ENCODE measurements around the gene KRT6B.
"Not testable (repeated sequence)": the region's sequence is repeated elsewhere in the genome, so short reads cannot be mapped to it uniquely, and the experiment has no call there.

KRT6B gene

DNA sequence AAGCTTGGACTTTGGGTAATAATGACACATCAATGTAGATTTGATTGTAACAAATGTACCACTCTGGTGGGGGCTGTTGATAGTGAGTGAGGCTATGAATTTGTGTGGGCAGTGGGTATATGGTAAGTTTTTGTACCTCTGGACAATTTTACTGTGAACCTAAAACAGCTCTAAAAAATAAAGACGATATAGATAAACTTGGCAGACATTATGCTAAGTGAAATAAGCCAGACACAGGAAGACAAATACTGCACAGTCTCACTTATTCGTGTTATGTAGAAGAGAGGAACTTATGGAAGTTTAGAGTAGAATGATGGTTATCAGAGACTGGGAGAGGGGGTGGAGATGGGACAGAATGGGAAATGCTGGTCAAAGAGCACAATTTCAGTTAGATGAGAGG lies 13.0 kb upstream of the KRT6B start:
- no peak for FAIRE-seq

DNA sequence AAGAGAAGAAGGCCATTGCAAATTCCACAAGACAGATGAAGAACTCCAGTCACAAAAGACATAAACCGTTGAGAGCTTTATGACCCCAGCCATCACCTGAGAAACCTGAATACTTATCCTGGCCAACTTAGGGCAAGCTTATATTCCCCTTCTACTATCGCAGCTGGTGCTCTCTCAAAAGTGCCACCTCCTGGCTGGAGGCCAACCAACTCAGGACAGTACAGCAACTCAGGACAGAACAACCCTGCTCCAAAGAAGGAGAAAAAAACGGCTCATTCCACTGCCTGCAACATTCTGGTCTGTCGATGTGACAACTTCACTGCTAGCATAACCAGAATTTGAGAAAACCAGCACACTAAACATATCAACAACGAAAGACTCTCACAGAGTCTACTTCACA lies 9.7 kb upstream of the KRT6B start:
- FAIRE-seq, result no peak

DNA sequence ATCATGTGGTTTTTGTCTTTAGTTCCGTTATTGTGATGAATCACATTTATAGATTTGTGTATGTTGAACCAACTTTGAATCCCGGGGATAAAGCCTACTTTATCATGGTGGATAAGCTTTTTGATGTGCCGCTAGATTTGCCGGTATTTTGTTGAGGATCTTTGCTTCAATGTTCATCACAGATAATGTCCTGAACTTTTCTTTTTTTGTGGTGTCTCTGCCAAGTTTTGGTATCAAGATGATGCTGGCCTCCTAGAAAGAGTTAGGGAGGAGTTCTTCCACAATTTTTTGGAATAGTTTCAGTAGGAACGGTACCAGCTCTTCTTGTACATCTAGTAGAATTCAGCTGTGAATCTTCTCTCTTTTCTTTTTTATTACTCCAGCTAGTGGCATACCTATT lies 6.9 kb upstream of the KRT6B start:
- no peak for FAIRE-seq

DNA sequence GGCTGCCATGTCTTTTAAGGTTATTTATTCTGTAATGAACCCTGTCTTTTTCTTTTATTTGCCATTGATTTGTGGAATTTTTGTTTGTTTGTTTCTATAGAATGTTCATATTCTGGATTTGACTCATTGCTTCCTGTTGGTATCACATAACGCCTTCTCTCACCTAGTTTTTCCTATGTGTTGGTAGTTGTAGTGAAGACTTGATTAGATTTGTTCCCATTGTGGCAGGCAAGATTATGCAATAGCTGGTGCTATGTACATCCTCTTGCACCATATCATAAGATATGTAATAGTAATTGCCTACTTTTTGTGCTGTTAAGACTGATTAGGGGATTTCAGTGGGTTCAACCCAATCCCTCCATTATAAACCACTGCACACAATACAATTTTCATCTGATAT lies 3.9 kb upstream of the KRT6B start:
- FAIRE-seq, result no peak

DNA sequence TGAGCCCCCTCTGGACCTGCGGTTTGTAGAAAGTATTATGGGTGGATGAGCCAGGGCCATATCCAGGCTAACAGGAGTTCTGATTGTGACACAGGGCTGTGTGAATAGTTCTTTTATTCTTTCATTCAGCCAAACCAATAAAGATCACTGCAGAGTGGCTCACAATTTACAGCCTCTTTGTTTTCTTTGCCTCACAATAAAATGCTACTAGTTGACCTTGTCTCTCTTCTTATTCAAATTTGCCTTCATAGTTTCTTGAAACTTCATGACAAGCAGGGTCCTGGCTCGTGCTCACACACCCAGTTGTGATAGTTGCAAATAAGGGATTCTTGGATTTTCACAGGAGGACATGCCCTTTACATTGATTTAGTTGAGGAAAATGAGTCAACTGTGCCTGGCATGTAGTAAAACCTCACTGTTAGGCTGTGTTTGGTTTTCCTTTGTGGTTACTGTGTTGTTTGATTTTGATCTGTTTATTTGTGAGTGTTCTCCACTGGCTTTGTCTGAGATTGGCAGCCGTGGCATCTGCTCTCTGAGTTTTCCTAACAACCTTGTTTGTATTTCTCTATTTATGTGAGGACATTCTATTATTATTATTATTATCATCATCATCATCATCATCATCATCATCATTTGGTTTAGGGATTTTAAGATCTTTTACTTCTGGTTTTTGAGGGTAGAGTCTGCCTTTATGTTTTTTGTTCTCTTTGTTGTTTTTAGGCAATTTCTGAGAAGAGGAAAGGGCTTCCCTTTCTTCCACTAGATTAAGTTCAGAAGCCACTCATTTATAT lies 2.7 kb upstream of the KRT6B start:
- no peak for FAIRE-seq

DNA sequence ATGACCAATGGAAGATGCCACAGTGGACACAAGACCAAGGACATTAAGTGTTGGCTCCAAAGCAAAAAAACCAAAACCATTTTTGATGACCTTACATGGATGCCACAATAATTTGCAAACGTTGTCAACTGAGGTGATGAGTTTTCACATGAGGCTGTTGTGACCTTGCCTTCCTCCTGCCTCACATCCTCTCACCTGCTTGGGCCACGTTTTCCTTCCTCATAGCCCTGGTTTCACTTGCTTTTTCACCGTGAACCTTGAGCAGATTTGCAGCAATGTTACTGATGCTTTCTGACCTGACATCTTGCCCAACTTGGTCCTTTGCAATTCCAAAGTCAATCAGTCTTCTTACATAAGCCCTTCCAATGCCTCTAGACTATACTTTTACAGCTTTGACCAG lies 3.7 kb downstream of the KRT6B start:
- FAIRE-seq, result no peak

DNA sequence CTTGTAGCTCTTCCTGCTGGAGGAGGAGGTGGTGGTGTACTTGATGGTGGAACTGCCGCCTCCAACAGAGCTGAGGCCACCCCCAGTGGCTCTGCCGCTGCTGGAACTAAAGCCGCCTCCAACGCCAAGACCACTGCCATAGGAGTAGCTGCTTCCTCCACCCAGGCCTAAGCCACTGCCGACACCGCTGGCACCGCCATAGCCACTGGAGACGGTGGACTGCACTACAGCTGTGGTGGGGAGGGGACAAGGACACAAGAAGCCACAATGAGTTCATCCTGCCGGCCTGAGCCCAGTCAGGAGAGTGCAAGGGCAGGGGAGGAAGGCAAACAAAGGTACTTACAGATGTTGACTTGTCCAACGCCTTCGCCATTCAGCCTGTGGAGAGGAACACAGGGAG lies 4.8 kb downstream of the KRT6B start:
- not testable (repeated sequence) for FAIRE-seq

DNA sequence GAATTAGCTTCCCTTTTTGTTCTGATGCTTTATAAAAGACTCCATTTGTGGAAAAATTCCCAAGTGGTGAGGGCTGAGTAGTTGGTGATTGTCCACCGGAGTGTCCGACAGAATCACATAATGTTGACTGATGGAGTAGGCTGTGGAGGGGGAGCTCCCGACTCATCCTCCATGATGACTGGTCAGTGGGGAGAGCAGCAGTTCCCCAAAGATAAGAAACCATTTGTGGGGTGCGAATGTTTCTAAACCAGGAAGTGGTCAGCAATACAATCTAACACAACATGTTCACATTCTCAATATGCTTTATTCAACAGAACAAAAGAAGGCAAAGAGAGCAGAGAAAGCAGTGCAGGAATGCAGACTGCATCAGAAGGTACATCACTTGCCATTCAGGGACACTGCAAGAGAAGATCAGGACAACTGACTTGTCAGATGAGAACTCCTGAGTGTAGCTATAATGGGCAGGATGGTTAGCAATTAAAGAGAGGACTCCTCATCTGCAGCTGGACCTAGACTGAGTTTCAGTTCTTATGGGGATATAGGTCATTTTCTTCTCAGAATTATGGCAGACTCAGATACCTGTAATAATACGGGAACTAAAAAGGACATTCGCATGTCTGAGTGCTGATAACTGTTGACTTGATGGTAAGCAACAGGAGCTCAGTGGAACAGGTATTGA lies 5.4 kb downstream of the KRT6B start:
- FAIRE-seq, result no peak

DNA sequence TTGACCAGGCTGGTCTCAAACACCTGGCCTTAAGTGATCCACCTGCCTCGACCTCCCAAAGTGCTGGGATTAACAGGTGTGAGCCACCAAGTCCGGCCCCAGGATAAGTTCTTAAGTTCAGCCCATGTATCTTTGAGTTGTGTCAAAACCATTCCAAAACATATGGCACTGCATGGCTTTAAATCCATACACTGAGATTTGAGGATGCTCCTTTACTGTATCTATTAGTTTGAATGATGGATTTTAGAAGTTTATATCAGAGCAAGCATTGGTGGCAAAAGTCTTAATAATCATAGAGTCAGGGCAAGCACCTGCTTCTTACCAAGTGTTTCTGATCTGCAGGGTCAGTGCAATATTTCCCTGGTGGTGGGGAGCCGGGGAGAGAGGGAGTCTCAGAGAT lies 6.1 kb downstream of the KRT6B start:
- FAIRE-seq, result no peak

DNA sequence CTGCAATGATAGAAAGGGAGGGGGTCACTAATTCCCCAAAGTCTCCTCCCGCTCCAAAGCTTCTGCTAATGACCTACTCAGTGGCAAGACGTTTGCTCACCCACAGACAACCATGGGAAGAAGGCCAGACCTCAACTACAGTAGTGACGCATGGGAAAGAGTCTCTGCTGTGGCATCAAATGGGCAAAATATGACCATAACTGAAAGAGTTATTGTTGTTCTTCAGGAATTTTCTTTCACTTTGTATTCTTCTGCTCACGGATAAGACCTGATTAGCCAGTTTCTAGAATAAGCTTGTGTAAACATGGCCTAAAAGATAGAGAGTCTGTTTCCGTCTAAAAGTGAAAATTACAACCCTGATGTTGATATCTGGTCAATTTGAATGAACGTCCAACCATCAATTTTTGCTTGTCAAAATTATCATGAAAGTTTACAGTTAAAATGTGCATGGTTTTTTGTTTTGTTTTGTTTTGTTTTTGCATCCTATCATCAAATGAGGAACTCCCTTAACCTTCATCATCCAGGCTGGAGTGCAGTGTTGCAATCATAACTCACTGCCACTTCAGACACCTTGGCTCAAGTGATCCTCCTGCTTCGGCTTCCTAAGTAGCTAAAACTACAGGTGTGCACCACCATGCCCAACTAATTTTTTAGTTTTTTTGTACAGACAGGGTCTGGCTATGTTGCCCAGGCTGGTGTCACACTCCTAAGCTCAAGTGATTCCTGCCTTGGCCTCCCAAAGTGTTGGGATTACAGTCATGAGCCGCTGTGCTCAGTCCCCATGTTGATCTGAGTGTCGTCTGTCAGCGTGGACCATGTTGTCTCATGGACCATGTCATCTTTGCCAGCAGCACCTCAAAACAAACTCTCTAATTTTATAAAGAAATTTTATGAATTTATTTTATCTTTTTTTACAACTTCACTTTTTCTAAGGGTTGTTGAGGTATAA lies 7.0 kb downstream of the KRT6B start:
- FAIRE-seq, result no peak

DNA sequence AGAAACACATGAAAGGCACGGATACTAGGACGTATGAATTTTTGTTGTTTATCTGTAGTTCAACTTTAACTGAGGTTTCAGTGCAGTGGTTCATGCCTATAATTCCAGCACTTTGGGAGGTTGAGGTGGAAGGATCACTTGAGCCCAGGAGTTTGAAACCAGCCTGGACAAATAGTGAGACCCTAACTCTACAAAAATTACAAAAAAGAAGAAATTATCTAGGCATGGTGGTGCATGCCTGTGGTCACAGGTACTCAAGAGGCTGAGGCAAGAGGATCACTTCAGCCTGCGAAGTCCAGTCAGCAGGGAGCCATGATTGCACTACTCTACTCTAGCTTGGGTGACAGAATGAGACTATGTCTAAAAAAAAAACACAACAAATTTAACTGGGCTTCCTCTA lies 8.0 kb downstream of the KRT6B start:
- FAIRE-seq, result no peak

DNA sequence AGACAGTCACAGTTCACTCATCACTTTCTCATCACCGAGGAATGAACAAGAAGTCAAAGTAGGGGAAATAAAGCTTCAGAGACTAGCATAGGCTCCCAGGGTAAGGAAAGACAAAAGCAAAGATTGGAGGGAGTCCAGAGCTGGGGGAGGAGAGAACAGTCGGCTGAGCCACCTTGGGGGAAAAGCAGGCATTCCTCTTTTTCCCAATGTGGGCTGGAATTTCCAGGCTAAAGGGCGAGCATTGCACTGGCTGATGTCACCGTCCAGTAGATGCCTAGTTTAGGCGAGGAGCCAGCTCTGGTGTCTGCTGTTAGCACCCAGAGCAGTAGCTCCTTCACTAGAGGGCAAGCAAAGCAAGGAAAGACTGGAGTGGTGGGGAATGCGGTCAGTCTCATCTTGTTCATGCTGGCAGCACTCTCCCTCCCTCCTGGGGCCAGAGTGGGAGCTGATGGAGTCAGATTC lies 9.3 kb downstream of the KRT6B start:
- FAIRE-seq, result no peak

DNA sequence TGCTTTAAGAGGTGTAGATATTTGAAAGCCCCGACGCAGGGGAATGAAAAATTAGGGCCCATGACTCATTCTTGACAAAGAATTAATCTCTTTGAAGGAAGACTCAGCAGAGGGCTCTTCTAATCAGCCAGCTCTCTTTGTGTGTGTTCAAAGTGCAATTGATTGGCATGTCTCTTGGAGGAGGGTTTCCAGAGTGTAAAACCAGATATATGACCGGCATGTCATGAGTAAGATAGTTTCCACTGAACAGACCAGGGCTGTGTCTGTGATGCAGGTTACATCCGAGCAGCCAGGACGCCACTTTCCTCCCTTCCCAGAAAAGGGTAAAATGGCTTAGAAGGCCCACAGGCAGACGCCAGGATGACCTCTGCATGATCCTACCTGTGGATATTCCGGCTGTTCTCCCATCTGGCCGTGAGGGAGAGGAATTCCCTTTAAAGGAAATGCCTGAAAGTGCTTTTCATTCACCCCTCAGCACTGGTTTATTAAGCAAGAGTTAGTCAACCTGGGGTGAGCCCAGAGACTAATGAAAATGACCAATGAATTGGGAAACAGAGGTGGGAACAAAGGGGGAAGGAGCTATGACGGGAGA lies 10.5 kb downstream of the KRT6B start:
- no peak for FAIRE-seq

DNA sequence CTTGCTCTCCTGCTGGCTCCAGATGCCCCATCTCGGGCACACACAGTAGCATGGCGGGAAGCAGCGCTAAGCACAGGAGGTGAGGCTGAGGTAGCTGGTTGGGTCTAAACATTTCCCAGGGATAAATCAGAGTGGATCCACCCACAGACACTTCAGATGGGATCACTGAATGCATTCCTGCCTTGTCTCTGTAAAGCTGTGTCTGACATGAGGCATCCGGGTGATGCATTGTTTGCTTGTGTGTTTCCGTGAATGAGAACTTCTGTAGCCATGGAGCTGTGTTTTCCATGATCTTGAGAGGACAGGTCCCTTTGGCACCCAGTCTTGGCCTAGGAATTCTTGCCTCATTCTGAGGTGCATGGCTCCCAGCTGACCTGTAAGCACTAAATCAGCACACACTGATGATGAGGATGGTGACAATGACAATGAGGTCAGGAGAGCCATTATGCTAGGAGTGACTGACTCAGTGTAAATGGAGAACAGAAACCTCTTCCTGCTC lies 11.1 kb downstream of the KRT6B start:
- no peak for FAIRE-seq

DNA sequence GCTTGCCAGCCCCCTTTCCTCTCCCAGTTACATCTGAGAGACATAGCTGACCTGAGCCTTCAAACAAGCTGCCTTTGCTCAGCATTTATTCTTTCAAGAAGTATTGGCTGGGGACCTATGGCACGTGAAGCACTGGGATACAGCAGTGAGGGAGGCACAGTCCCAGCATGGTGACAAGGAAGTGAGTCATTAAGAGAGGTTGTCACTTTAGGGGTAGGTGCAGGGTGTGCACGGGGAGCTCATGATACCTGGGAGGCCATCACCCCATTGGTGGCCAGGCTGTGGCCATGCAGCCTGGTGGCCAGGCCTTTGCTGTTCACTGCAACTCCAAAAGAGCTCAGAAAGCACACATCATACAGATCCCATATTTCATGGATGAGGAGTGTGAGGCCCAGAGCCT lies 12.1 kb downstream of the KRT6B start:
- FAIRE-seq, result no peak

DNA sequence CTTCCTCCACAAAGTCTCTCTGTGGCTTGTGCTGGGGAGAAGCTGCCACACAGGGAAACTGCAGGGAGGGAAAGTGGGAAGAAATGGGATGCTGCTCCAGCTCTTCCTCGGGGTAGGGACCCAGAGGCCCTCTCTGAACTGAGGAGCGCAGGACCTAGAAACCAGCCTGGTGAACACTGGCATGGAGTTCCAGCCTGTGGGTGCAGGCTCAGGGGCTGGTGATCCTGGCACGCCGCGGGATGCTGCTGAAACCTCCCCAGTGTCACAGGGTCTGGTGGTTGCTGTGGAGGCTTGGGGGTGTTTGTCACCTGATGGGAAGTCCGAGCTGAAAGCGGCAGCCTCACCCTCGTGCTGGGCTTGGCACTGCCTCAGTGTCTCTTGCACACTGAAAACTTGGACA lies 12.5 kb downstream of the KRT6B start:
- FAIRE-seq, result no peak

DNA sequence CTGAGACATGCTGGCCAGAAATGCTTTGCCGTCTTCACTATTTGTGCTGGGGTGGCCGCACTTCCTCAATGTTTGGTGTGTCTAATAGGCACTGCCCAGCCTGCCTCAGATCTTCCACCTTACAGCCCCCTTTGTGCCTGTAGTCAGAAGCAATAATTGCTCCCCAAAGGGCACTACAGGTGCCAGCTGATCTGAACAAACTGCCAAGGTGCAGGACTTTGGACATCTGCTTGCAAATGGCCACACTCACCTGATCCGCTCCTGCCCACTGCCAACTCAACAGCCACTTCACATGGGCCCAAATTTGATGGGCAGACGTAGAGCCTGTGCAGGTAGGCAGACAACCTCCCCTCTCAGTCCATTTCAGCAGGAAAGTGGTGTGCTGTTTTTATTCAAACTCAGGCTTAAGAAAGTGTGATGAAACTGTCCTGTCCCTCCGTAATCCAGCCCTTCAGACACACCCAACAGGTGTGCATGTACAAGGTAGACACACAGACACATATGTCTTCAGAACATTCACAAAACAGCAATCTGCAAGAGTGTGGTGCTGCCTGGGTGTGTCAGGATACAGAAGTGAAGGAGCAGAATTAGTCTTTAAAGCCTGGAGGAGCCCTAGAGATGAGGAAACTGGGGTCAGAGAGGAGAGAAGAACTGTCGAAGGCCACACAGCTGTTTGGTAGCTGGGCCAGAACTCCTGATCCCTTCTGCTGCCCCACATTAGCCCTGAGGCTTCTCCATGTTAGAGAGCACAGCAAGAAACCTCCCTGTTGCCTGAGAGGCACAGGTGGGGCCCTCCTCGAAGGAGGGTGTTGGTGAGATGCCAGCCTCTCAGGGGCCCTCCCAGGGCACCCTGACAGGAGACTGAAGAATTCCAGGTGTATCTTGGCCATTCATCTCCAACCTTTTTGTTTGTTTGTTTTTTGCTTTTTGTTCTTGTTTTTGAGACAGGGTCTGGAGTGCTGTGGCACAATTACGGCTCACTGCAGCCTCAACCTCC lies 13.3 kb downstream of the KRT6B start:
- FAIRE-seq, result no peak

DNA sequence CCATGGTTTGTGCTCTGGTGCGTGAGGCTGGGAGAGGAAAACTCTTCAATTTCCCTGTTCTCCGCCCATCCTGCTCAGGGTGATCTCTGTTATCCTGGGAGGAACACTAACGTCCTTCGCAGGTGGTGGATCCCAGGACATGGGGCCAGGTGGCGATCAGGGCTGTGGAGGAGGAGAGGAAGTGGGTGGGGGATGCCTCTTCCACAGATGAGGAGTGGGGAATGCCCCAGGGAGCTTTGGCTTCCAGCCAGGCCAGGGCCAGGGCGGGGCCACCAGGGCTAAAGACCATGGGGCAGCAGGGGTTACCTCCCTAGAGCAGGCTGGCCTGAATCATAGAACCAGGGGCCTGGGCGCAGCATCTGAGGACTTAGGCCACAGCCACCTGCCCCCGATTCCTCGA lies 14.4 kb downstream of the KRT6B start:
- FAIRE-seq, result no peak

DNA sequence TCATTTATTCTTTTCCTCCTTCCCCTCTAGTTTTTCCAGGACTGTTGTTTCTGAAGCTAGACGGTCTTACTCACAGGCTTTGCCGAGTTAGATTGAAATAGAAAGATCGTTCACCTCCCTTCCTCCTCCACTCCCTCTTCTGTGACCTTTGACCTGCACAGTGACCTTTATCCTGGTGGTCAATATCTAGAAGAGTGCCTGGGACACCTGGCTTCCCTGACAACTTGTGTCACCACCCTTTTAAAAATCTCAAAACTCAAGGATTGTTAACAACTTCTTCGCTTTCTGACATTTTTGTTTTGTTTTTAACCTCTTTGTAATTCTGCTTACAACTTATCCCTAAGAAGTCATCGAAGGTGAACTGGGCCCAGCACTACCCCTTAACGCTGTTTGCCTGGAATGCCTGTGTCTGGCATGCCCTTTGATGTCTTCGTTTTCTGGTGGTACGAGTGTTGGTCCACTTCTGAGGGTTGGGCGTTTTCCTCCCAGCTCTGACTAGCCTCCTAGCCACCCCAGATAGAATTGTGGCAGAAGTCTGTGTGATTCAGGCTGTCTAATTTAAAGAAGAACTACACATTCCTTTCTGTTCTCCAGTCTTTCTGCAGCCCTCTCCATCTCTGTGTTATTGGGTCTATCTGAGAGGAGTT lies 15.0 kb downstream of the KRT6B start:
- no peak for FAIRE-seq

DNA sequence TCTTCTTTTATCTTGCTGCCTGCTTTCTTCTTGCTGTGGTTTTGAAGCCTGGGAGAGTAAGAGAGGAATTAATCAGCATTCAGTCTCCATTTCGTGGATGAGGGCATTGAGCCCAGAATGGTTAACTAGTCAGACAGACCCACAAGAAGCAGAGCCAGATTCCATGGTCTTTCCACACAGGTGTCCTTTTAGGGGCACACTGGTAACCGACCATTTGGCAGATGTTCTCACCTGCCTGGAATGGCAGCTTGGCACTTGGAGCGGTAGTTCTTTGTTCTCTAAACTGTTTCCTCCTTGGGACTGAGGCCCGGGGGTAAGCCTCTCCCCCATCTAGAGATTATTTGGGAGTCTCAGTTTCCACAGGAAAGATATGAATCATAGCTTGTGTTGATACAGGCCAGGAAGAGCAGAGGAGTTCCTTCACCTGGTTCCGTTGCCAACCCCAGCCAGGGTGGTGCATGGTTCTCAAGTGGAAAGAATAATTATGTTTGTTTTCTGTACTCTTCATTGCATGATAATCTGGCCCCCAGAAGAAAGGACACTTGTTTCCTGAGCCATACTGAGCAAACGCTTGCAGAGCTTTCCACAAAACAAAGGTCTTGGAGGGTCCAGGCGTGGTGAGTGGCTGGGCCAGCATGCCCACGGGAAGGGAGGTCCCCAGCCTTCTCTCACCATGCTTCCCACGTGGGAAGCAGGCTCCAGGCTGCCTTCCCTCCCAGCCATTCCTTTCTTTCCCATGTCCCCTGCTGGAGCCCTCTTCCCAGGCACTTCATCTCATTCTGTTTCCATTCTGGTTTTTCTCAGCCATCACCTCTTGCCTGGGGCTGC lies 15.7 kb downstream of the KRT6B start:
- no peak for FAIRE-seq
